Suprapubic skin (tissue), 3 donors: Measurements from ENCODE around the gene CEP76.

Experiments
- EP300 ChIP-seq: sonication (generic); formaldehyde crosslinking; IDR thresholded peaks from one replicate; pipeline ENCODE4 v1.6.1; 2017; ENCODE audit warnings: antibody characterized with exemption
- POLR2A ChIP-seq, 2 donors: fragments of 450-650 bp; IDR thresholded peaks; one replicate each; pipeline ENCODE4 v1.6.1; 2017; ENCODE audit warnings: antibody characterized with exemption in 2 of 2, mild to moderate bottlenecking in 2 of 2, moderate library complexity in 2 of 2
- TF ChIP-seq, protein P1 (sequence below), 2 donors: fragments of 200-600 bp in 1 of 2; fragments of 450-650 bp in 1 of 2; sonication (generic) in 1 of 2; IDR thresholded peaks; one replicate each; pipeline ENCODE4 v1.5.1; 2016 to 2019; ENCODE audit warnings: antibody characterized with exemption in 2 of 2, mild to moderate bottlenecking in 1 of 2, moderate library complexity in 1 of 2

DNA sequence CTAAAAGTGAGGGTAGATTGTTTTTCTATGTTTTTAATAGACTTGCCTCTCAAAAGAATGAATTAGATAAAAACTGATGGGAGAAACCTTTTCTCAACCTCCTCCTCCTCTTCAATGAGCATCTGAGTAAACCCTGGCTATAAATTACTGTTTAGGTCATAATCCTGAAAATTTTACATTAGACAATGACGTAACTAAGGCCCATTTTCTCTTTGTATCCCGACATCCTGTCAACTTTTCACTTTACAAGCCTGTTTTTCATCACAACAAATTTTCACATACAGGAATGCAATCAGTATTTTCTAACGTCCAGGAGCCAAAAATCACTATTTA is 46.0 kb downstream of the CEP76 start:
- no peak for TF ChIP-seq EP300
- TF ChIP-seq, protein P1, sequence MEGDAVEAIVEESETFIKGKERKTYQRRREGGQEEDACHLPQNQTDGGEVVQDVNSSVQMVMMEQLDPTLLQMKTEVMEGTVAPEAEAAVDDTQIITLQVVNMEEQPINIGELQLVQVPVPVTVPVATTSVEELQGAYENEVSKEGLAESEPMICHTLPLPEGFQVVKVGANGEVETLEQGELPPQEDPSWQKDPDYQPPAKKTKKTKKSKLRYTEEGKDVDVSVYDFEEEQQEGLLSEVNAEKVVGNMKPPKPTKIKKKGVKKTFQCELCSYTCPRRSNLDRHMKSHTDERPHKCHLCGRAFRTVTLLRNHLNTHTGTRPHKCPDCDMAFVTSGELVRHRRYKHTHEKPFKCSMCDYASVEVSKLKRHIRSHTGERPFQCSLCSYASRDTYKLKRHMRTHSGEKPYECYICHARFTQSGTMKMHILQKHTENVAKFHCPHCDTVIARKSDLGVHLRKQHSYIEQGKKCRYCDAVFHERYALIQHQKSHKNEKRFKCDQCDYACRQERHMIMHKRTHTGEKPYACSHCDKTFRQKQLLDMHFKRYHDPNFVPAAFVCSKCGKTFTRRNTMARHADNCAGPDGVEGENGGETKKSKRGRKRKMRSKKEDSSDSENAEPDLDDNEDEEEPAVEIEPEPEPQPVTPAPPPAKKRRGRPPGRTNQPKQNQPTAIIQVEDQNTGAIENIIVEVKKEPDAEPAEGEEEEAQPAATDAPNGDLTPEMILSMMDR (IDR thresholded peaks at IDR 0.05), result no peak
- no peak for TF ChIP-seq POLR2A (IDR thresholded peaks at IDR 0.05)
